Thyroid gland (tissue), 4 donors: ENCODE measurements around the gene EGFR. TPM values are rescaled to one million over a fixed set of nuclear protein-coding genes. Genes with fewer than 3 reads are reported as not detected.

ENCODE experiments used
- DNase-seq, 2 donors: peaks; one replicate each; pipeline ENCODE4 v3.0.0-alpha.2; 2019
- H3K27ac ChIP-seq, 3 donors: fragments of 200-600 bp; sonication (generic); 1 replicate in 2 of 3; 2 replicates in 1 of 3; pipeline ENCODE4 v1.5.1; 2016 to 2019; ENCODE audit warnings: mild to moderate bottlenecking in 1 of 3, moderate library complexity in 1 of 3
- H3K27me3 ChIP-seq: fragments of 200-600 bp; sonication (generic); one replicate; pipeline ENCODE4 v1.5.1; 2019
- H3K36me3 ChIP-seq, 2 donors: fragments of 200-600 bp; sonication (generic); one replicate each; pipeline ENCODE4 v1.5.1; 2016 to 2019
- H3K4me1 ChIP-seq, 2 donors: fragments of 200-600 bp; sonication (generic); one replicate each; pipeline ENCODE4 v1.5.1; 2017 to 2019
- H3K4me3 ChIP-seq, 3 donors: fragments of 200-600 bp; sonication (generic); replicated peaks in 1 of 3; 1 replicate in 2 of 3; 2 replicates in 1 of 3; pipeline ENCODE4 v1.5.1; 2016; ENCODE audit warnings: mild to moderate bottlenecking in 1 of 3
- H3K9me3 ChIP-seq: fragments of 200-600 bp; sonication (generic); one replicate; pipeline ENCODE4 v1.5.1; 2017
- POLR2A ChIP-seq, 2 donors: fragments of 450-650 bp; IDR thresholded peaks; one replicate each; pipeline ENCODE4 v1.6.1; 2017; ENCODE audit warnings: antibody characterized with exemption in 2 of 2, mild to moderate bottlenecking in 2 of 2, moderate library complexity in 1 of 2
- WGBS, 2 donors: methylation state at CpG; one replicate each; pipeline ENCODE4 v1.1.5; 2017; 5-methylcytosine and 5-hydroxymethylcytosine counted together
- intact Hi-C: fragments of 100-400 bp; cut with DNase I; formaldehyde crosslinking; loops from one replicate; pipeline ENCODE4 v1.15.1; 2023
- total RNA-seq, 4 donors: library from RNA; depleted of rRNA; stranded (reverse); fragments of >200 nt; gene quantifications; one replicate each; pipeline ENCODE4 v1.2.3, GENCODE V29; 2016
- TF ChIP-seq, protein P1 (sequence below), 6 experiments: fragments of 200-600 bp in 3 of 6; fragments of 450-650 bp in 3 of 6; sonication (generic) in 3 of 6; IDR thresholded peaks; one replicate each; pipeline ENCODE4 v1.5.1; 2016 to 2019; ENCODE audit warnings: antibody characterized with exemption in 6 of 6, mild to moderate bottlenecking in 2 of 6, inconsistent platforms in 1 of 6, moderate library complexity in 1 of 6

The EGFR gene
- total RNA-seq, 4 donors from 2014 or later: 57.5 to 96.2 (median 84.7) TPM

DNA sequence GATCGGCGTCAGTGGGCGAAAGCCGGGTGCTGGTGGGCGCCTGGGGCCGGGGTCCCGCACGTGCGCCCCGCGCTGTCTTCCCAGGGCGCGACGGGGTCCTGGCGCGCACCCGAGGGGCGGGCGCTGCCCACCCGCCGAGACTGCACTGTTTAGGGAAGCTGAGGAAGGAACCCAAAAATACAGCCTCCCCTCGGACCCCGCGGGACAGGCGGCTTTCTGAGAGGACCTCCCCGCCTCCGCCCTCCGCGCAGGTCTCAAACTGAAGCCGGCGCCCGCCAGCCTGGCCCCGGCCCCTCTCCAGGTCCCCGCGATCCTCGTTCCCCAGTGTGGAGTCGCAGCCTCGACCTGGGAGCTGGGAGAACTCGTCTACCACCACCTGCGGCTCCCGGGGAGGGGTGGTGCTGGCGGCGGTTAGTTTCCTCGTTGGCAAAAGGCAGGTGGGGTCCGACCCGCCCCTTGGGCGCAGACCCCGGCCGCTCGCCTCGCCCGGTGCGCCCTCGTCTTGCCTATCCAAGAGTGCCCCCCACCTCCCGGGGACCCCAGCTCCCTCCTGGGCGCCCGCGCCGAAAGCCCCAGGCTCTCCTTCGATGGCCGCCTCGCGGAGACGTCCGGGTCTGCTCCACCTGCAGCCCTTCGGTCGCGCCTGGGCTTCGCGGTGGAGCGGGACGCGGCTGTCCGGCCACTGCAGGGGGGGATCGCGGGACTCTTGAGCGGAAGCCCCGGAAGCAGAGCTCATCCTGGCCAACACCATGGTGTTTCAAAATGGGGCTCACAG, 1.1 kb downstream of the EGFR start:
- intact Hi-C loops: no loop called here
- Histone ChIP-seq H3K27ac (peak overlapping the region; percentile 91 to 97 (median 96)), H3K36me3 (no peaks in the 10 kb centered on the region), H3K4me1 (peaks cover 41 to 49% of the 10 kb centered on the region in 2 donors), H3K4me3 (peak overlapping the region; percentile 57 to 89 (median 71)), H3K27me3 (no peaks in the 10 kb centered on the region), H3K9me3 (no peaks in the 10 kb centered on the region)
- 1% methylated on average over 26 to 33 of the region's 78 CpGs for WGBS, 2 donors
- TF ChIP-seq, protein P1, sequence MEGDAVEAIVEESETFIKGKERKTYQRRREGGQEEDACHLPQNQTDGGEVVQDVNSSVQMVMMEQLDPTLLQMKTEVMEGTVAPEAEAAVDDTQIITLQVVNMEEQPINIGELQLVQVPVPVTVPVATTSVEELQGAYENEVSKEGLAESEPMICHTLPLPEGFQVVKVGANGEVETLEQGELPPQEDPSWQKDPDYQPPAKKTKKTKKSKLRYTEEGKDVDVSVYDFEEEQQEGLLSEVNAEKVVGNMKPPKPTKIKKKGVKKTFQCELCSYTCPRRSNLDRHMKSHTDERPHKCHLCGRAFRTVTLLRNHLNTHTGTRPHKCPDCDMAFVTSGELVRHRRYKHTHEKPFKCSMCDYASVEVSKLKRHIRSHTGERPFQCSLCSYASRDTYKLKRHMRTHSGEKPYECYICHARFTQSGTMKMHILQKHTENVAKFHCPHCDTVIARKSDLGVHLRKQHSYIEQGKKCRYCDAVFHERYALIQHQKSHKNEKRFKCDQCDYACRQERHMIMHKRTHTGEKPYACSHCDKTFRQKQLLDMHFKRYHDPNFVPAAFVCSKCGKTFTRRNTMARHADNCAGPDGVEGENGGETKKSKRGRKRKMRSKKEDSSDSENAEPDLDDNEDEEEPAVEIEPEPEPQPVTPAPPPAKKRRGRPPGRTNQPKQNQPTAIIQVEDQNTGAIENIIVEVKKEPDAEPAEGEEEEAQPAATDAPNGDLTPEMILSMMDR (IDR thresholded peaks at IDR 0.05): peak in 1 of 6 experiments; percentile 8
- TF ChIP-seq POLR2A (IDR thresholded peaks at IDR 0.05): peak in 1 of 2 donors; percentile 25
- peak; percentile 65 to 67 for DNase-seq

DNA sequence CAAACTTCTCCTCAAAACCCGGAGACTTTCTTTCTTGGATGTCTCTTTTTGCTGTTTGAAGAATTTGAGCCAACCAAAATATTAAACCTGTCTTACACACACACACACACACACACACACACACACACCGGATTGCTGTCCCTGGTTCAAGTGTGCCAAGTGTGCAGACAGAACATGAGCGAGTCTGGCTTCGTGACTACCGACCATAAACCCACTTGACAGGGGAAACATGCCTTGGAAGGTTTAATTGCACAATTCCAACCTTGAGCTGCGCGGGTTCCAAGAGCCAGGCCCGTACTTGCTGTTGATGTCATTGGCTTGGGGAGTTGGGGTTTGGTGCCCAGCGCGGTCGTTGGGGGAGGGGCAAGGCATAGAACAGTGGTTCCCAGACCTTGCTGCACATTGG, 1.7 kb downstream of the EGFR start:
- intact Hi-C loops: no loop called here
- Histone ChIP-seq H3K27ac (peak overlapping the region; percentile 91 to 97 (median 96)), H3K27me3 (no peaks in the 10 kb centered on the region), H3K4me1 (peaks cover 41 to 55% of the 10 kb centered on the region in 2 donors), H3K36me3 (no peaks in the 10 kb centered on the region), H3K9me3 (no peaks in the 10 kb centered on the region), H3K4me3 (peak overlapping the region; percentile 57 to 89 (median 71))
- TF ChIP-seq POLR2A (IDR thresholded peaks at IDR 0.05): peak in 1 of 2 donors; percentile 17
- TF ChIP-seq, protein P1 (IDR thresholded peaks at IDR 0.05): no peak
- 45% methylated on average over 11 of the region's 11 CpGs for WGBS, 2 donors
- DNase-seq: peak; percentile 69 to 73

GRCh38 chr7:55021053-55021452, 2.2 kb downstream of the EGFR start:
- peaks cover 47 to 55% of the 10 kb centered on the region in 2 donors for H3K4me1 ChIP-seq
- TF ChIP-seq, protein P1 (IDR thresholded peaks at IDR 0.05): no peak
- TF ChIP-seq POLR2A (IDR thresholded peaks at IDR 0.05): no peak
- H3K36me3 ChIP-seq: no peaks in the 10 kb centered on the region
- 91 to 97% methylated on average over 9 of the region's 9 CpGs for WGBS, 2 donors
- peak overlapping the region; percentile 70 to 97 (median 96) for H3K27ac ChIP-seq
- peak overlapping the region in 1 of 3 donors; percentile 89 for H3K4me3 ChIP-seq
- no peaks in the 10 kb centered on the region for H3K27me3 ChIP-seq
- no peak for DNase-seq
- intact Hi-C loops: no loop called here
- no peaks in the 10 kb centered on the region for H3K9me3 ChIP-seq

- Histone ChIP-seq H3K27ac (peak overlapping the region; percentile 70 to 97 (median 96)), H3K4me1 (peaks cover 57 to 66% of the 10 kb centered on the region in 2 donors), H3K9me3 (no peaks in the 10 kb centered on the region), H3K36me3 (no peaks in the 10 kb centered on the region), H3K4me3 (no peak overlapping the region), H3K27me3 (no peaks in the 10 kb centered on the region)
- DNase-seq: peak; percentile 77 to 79
- TF ChIP-seq POLR2A (IDR thresholded peaks at IDR 0.05): peak in 1 of 2 donors; percentile 62
- TF ChIP-seq, protein P1 (IDR thresholded peaks at IDR 0.05): no peak
- intact Hi-C loops: no loop called here
- 53 to 56% methylated on average over 15 to 17 of the region's 17 CpGs for WGBS, 2 donors
These were observed 3.5 kb downstream of the EGFR start for GRCh38 chr7:55022002-55022985.
